GM18499 (cell line): ENCODE measurements around the gene NEK11.

Source experiments
- ATAC-seq: cut with Tn5 transposase; IDR thresholded peaks from one replicate; pipeline ENCODE4 v1.9.1; 2021; ENCODE audit warnings: moderate number of reproducible peaks; ENCODE audit not compliant: insufficient read depth, unreplicated experiment

Gene NEK11

DNA sequence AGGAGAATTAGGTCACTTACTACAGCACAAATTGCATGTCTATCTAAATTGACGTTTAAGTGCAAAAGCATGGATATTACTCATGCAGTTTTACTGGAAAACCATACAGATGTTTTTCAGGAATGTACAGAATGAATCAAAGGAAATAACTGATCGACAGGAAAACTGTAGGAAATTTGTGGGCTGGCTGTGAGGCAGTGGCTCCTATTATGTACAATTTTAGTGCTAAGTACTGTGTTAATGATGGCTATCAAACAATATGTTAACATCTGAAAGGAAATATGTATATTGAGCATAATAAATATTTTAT, 361.8 kb downstream of the NEK11 start:
- no peak for ATAC-seq

DNA sequence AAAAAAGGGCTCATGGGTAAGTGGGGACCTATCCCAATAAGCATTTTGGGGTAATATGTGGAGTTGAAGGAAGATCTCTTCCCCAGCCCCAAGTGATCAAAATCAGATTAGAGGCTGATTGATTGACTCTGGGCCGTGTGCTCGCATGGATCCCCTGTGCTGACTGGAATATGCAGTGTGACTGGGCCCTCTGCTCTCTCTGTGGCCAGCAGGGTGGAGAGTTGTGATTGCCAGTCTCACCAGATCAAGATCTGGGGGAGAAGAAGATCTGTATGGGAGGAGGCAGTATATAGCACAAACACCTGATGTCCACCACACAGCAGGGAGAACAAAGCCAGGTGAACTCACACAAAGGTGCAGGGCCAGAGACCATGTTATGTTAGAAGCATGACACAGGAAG, 363.7 kb downstream of the NEK11 start:
- no peak for ATAC-seq

- ATAC-seq = no peak
Measured at GRCh38 chr3:131393051-131393450, 366.4 kb downstream of the NEK11 start.

DNA sequence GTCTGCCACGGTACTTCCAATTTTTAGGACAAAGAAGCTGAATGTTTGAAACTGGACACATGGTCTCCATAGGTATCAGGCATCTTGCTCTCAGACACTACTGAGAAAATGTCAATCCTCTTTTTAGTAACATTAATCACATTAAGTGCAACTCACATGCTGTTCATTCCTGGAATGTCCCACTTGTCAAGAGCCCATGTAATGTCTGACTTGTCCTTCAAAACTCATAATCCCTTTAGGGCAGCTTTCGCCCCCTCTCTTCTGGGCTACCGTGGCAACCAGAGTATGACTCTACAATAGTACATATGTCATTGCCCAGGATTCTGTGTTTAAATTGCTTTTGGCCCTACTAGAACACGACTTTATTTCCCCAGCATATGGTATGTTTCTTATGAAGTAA, 367.2 kb downstream of the NEK11 start:
- no peak for ATAC-seq

DNA sequence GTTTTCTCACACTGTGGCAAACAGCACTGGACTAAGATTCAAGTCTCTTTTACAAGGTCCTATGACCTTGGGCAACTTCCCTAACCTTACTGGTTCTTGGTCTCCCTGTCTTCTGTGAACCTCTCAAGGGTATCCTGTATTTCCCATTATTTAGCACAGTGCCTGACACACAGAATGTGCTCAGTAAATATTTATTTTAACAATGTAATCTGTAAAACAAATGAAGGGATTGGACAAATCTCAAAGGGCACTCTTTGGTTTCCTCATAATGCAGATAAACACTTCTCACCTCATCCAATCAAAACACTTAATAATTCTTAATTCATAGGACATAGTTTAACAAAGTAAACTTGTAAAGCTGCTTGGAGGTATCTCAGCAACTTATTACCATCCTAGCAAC, 367.7 kb downstream of the NEK11 start:
- no peak for ATAC-seq

- ATAC-seq = no peak
Measured at GRCh38 chr3:131396170-131396569, 369.5 kb downstream of the NEK11 start.

DNA sequence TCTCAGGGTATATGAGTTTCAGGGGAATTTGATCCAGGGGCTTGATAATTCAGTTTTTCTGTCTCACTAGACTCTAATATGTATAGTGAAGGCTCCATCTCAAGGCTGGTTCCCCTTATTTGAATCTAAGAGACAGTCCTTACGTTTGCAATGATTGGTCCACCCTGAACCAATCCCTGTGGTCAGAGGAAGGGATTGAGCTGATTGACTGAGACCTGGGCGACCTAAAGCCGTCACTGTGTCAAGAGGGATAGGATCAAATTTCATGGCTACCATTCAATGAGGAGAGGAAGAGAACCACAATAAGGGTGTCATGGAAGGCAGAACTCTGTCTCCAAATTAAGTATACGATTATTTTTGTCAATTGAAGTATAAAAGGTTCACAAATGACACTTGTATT, 371.2 kb downstream of the NEK11 start:
- no peak for ATAC-seq
